Amniotic stem cell (primary cell): Measurements from ENCODE around the gene SORBS2.
A peak's percentile ranks its signal among the peaks of the same experiment; 100 is the strongest.
"Not testable (repeated sequence)": the region's sequence is repeated elsewhere in the genome, so short reads cannot be mapped to it uniquely, and the experiment has no call there.

Source experiments
- DNase-seq: peaks from one replicate; lab custom pipeline; 2025; lab: John Stamatoyannopoulos, UW

SORBS2 gene

GRCh38 chr4:185738820-185739219 lies 73.2 kb downstream of the SORBS2 start:
- no peak for DNase-seq

GRCh38 chr4:185738038-185738552 lies 73.9 kb downstream of the SORBS2 start:
- DNase-seq: peak; percentile 21

DNA sequence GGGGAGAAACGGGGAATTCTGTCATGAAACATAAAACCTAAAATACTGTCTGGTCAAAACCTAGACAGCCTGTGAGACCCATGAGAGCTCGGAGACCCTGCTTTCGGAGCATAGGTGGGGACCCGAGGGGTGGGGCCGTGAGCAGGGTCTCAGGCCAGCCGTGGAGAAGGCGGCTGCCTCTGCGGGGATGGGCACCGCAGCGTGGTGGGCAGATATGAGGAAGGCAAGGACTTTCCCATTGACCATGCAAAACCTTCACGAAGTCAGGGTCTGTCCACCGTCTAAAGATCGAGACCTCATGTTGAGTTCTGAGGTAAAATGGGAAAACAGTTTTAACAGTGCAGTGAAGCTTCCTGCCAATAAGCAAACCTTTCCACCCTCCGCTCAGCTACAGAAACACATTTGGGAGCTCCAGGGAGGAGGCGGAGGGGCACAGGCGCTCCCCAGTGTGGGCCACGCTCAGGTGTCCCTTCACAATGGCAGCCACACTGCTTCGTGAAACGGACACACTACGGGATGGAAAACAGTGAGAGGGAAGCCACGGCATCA lies 74.4 kb downstream of the SORBS2 start:
- DNase-seq: no peak

- no peak for DNase-seq
Measured at GRCh38 chr4:185736882-185737281, 75.1 kb downstream of the SORBS2 start.

DNA sequence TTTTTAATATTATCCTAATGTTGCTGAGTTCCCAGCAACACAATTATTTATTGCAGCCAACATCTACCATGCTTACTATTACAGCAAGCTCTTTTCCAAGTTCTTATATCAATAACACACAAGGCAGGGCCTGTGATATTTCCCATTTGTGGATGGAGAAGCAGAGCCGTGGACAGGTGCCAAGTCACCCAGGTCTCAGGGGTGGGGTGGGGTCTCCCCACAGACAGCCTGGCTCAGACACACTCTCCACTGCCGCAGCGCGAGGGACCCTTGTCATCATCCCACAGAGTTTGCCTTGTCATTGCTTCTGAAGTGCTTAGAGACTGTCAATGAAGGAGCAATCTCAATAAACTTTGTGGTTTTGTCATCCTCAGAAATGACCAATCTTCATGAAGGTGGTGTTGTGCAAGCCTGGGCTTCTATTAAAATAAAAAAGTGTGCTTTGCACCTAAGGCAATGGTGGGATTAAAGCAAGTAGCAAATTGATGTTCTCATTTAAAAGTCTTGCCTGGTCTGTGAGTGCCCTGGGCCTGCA lies 76.1 kb downstream of the SORBS2 start:
- no peak for DNase-seq

DNA sequence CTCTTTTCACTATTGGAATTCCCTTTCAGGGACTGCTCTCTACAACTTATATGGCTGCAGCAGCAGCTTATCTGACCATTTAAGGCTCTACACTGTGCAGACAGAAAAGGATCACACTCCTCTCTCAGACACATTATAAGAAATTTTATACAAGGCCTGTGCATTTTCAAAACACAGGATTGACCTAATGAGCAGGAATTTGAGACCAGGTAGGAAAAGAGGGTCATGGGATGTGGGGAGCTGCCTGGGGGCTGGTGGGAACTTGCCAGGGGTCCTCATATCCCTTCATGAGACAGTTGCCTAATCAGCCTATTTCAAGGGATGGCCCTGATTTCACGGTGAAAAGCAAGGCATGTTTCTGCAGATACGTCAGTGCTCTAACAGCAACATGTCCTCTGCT lies 77.1 kb downstream of the SORBS2 start:
- no peak for DNase-seq

- no peak for DNase-seq
Measured at GRCh38 chr4:185734214-185734613, 77.8 kb downstream of the SORBS2 start.

GRCh38 chr4:185730849-185731608 lies 81.0 kb downstream of the SORBS2 start:
- no peak for DNase-seq

DNA sequence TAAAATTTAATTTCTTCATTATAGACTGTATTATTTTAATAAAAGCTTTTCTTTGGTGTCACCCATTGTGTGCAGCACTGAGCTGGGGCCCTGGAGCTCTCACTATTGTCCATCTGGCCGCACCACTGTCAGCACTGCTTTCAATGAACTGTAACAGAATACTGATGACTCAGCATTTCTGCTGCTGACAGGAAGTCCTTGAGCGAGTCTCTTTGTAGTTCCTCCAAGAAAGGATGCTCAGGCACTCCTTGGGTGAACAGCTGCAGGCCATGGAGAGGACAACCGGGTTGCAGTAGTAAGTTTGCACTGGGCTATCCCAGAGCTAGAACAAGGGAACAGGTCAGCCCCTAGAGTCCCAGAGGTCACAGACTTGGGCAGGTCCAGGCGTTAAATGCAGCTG lies 81.6 kb downstream of the SORBS2 start:
- no peak for DNase-seq

- DNase-seq: no peak
Measured at GRCh38 chr4:185729391-185729804, 82.6 kb downstream of the SORBS2 start.

- DNase-seq: no peak
Measured at GRCh38 chr4:185728893-185729292, 83.1 kb downstream of the SORBS2 start.

DNA sequence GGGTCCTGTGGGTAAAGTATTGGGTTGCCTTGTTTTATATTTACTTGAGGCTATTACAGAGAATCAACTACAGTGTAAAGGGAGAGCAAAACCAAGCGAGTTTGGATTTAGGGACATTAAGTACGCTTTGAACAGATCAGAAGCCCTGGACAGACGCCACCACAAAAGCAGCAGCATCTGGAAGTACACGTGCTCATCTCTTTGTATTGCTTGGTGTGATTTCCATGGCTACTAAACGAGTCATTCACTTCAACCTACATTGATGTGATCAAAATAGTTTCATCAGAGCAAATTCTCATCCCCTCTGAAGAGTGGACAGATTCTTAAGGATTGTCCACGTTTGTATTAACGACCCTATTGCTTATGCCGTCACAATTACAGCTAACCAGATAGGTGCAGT lies 85.1 kb downstream of the SORBS2 start:
- no peak for DNase-seq

GRCh38 chr4:185723631-185724260 lies 88.2 kb downstream of the SORBS2 start:
- DNase-seq: no peak

DNA sequence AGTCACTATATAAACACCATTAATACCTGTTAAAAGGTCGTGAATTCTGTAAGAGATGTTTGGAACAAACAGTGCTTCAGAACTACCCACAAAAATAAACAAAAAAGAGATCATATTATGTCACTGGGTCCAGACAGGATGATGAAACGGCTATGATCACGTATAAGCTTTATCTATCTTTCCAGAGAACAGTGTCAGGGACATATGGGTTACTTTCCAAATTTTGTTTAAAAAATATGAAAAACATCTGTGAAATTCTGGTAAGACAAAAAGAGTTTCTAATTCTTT lies 90.0 kb downstream of the SORBS2 start:
- no peak for DNase-seq

DNA sequence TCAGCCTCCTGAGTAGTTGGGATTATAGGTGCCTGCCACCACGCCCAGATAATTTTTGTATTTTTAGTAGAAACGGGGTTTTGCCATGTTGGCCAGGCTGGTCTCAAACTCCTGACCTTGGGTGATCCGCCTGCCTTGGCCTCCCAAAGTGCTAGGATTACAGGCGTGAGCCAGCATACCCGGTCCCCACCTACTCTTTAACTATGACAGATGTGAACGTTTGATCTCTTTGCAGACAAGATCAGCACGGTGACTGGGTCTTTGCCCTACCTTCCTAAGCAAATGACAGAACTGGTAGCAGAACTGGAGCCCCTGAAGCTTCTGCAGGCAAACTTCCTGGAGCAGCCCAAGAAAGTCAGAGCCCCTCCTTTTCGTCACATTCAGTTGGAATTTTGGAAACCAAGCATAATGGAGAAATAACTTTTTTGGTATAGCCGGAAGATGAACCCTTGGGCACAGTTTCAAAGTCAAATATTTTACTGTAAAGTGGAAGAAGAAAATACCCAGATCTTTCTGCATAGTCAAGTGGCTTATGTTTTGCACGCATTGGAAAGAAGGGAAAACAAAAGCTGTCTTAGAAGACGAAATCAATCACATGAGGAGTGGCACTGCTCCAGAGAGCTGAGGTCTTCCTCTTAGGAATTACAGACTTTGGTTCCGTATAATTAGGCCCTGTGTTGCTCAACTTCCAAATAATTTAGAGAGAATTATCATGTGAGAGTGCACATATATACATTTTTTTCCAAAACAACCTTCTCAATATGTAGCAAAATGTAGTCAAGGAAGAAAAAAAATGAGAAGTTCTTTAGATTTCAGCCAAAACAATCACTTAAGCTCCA lies 90.6 kb downstream of the SORBS2 start:
- no peak for DNase-seq

GRCh38 chr4:185719500-185719858 lies 92.5 kb downstream of the SORBS2 start:
- DNase-seq: no peak

DNA sequence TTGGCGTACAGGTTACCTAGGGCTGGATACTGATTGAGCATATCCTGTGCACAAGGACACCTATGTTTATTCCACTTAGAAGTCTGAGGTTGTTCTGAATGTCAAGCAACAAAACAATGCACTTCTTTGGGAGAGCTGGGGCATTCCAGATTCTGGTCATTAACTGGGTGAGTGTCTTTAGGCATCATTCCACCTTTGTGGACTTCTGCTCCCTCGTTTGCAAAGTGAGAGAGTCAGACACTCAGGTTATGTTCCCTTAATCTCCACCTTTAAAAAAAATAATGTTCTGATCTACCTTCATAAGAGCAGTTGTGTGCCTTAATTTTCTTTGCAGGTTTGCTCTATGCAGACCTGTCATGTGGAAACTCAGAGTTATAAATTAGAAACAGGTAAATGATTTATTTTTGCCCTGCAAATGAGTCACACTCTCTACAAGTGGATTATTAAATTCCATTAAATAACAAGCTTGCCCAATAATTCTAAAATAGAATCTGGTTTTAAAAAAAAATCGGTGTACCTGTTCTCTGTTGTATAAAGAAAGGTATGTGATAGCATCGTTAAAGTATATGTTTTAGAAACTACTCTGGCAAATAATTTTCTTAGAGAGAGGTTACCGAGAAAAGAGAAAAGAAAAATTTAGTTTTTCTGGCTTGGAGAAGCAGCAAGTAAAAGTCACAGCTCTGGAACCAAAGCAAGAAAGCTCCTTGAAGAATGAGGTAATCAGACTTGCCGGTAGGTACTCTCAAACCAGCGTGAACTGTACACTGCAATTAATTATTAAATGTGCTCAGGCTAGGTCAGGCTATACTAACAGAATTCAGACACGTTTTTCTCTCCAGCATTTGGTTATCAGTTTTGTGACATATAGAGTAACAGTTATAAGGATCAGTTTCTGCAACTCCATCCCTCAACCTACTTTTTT lies 93.2 kb downstream of the SORBS2 start:
- no peak for DNase-seq

DNA sequence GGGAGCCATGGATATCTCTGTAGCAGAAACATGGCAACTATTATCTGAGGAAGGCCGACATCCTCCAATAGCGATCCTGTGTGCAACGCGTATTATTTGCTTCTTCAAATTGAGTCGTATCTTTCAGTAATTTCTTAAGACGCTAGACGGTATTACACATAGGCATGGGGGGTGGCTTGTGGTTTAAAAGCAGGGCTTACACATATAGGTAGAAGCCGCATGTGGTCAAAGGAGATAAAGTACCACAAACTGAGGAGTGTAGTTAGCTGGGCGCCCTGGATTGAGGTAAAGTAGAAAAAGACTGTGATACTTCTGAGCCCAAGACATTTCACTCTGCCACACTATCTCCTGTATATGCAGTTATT lies 94.6 kb downstream of the SORBS2 start:
- no peak for DNase-seq

DNA sequence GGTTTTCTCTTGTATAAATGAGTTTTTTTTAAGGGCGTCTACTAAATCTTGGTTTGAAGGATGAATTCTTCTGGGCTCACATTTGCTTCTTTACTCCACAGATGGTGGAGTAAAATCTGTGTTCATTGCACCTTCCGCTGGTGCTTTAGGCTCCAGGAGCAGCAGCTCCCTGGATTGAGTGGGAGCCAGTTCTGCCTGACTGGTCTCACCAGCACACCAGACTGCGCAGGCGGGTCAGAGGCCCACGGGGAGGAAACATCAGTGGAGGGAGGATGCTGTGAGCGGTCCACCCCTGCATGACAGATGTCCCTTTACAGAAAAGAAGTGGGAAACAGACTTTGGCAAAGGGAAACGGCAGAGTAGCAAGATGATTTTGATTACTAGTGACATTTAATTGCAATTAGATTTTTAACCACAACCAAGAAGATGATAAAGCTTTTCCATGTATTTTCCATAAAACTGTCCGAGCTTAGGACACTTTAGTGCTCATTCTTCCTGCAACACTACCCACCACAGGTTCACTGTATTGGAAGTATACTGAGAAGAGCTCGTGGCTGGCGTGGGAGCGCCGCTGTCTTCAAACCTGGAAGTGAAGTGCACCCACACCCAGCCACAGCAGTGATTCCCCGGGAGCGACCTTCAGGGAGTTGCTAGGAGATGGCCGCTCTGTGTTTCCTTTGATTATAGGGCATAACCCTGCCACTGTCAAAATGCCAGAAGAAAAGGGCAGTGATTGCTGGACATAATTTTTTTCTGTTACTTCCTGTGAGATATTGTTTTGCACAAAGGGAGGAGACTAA lies 95.2 kb downstream of the SORBS2 start:
- no peak for DNase-seq

- no peak for DNase-seq
Measured at GRCh38 chr4:185716141-185716551, 95.8 kb downstream of the SORBS2 start.

GRCh38 chr4:185714524-185714923 lies 97.5 kb downstream of the SORBS2 start:
- not testable (repeated sequence) for DNase-seq
